ENCODE measurements around the gene POLR1F. TPM values are rescaled to one million over a fixed set of nuclear protein-coding genes. Genes with fewer than 3 reads are reported as not detected.

The POLR1F gene
- total RNA-seq, 1 experiment from 2014 or later: 22.3 TPM

DNA sequence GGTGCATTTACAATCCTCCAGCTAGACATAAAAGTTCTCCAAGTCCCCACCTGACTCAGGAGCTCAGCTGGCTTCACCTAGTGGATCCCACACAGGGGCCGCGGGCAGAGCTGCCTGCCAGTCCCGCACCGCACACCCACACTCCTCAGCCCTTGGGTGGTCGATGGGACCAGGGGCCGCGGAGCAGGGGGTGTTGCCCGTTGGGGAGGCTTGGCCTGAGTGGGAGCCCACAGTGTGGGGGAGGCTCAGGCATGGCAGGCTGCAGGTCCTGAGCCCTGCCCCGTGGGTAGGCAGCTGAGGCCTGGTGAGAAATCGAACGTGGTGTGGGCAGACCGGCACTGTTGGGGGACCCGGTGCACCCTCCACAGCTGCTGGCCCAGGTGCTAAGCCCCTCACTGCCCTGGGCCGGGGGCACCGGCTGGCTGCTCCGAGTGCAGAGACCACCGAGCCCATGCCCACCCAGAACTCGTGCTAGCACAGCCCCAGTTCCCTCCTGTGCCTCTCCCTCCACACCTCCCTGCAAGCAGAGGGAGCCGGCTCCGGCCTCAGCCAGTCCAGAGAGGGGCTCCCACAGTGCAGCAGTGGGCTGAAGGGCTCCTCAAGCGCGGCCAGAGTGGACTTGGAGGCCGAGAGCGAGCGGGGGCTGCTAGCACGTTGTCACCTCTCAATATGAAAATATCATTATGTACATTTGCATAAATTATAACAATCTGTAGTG, 16.6 kb downstream of the POLR1F start:
- ChIA-PET POLR2A (no interaction called here), CTCF (no interaction called here)
- Mint-ChIP-seq H3K36me3 (peaks cover 19% of the 10 kb centered on the region), H3K27ac (no peak overlapping the region), H3K4me3 (no peak overlapping the region), H3K4me1 (peaks cover 13% of the 10 kb centered on the region), H3K9me3 (peaks cover 28% of the 10 kb centered on the region), H3K27me3 (ENCODE audit: low read depth) (no peaks in the 10 kb centered on the region; the same call in 1 of the 2 replicates)
- DNase-seq (ENCODE audit: low spot score) (no peak), ATAC-seq (no peak)
- no peak for TF ChIP-seq RORB (CRISPR knock-in tag; IDR thresholded peaks at IDR 0.05)
- TF ChIP-seq AR (CRISPR knock-in tag; IDR thresholded peaks at IDR 0.05): no peak
- TF ChIP-seq GTF2I (CRISPR knock-in tag; conservative IDR thresholded peaks at IDR 0.05): no peak
- TF ChIP-seq, protein P1, sequence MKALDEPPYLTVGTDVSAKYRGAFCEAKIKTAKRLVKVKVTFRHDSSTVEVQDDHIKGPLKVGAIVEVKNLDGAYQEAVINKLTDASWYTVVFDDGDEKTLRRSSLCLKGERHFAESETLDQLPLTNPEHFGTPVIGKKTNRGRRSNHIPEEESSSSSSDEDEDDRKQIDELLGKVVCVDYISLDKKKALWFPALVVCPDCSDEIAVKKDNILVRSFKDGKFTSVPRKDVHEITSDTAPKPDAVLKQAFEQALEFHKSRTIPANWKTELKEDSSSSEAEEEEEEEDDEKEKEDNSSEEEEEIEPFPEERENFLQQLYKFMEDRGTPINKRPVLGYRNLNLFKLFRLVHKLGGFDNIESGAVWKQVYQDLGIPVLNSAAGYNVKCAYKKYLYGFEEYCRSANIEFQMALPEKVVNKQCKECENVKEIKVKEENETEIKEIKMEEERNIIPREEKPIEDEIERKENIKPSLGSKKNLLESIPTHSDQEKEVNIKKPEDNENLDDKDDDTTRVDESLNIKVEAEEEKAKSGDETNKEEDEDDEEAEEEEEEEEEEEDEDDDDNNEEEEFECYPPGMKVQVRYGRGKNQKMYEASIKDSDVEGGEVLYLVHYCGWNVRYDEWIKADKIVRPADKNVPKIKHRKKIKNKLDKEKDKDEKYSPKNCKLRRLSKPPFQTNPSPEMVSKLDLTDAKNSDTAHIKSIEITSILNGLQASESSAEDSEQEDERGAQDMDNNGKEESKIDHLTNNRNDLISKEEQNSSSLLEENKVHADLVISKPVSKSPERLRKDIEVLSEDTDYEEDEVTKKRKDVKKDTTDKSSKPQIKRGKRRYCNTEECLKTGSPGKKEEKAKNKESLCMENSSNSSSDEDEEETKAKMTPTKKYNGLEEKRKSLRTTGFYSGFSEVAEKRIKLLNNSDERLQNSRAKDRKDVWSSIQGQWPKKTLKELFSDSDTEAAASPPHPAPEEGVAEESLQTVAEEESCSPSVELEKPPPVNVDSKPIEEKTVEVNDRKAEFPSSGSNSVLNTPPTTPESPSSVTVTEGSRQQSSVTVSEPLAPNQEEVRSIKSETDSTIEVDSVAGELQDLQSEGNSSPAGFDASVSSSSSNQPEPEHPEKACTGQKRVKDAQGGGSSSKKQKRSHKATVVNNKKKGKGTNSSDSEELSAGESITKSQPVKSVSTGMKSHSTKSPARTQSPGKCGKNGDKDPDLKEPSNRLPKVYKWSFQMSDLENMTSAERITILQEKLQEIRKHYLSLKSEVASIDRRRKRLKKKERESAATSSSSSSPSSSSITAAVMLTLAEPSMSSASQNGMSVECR (CRISPR knock-in tag; IDR thresholded peaks at IDR 0.05; ENCODE audit: borderline replicate concordance): no peak
- TF ChIP-seq STAT6 (CRISPR knock-in tag; conservative IDR thresholded peaks at IDR 0.05; ENCODE audit: low read depth): no peak
- TF ChIP-seq, protein P2, sequence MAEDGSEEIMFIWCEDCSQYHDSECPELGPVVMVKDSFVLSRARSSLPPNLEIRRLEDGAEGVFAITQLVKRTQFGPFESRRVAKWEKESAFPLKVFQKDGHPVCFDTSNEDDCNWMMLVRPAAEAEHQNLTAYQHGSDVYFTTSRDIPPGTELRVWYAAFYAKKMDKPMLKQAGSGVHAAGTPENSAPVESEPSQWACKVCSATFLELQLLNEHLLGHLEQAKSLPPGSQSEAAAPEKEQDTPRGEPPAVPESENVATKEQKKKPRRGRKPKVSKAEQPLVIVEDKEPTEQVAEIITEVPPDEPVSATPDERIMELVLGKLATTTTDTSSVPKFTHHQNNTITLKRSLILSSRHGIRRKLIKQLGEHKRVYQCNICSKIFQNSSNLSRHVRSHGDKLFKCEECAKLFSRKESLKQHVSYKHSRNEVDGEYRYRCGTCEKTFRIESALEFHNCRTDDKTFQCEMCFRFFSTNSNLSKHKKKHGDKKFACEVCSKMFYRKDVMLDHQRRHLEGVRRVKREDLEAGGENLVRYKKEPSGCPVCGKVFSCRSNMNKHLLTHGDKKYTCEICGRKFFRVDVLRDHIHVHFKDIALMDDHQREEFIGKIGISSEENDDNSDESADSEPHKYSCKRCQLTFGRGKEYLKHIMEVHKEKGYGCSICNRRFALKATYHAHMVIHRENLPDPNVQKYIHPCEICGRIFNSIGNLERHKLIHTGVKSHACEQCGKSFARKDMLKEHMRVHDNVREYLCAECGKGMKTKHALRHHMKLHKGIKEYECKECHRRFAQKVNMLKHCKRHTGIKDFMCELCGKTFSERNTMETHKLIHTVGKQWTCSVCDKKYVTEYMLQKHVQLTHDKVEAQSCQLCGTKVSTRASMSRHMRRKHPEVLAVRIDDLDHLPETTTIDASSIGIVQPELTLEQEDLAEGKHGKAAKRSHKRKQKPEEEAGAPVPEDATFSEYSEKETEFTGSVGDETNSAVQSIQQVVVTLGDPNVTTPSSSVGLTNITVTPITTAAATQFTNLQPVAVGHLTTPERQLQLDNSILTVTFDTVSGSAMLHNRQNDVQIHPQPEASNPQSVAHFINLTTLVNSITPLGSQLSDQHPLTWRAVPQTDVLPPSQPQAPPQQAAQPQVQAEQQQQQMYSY (CRISPR knock-in tag; IDR thresholded peaks at IDR 0.05): no peak
- no peak for TF ChIP-seq MYBL2 (CRISPR knock-in tag; IDR thresholded peaks at IDR 0.05)
- no peak for TF ChIP-seq ZNF423 (CRISPR knock-in tag; IDR thresholded peaks at IDR 0.05)
- TF ChIP-seq NR2C2 (CRISPR knock-in tag; IDR thresholded peaks at IDR 0.05): no peak
- no peak for TF ChIP-seq MAX (CRISPR knock-in tag; IDR thresholded peaks at IDR 0.05)
- TF ChIP-seq FOXP1 (CRISPR knock-in tag; IDR thresholded peaks at IDR 0.05; ENCODE audit: borderline replicate concordance): no peak
- TF ChIP-seq ZNF263 (CRISPR knock-in tag; IDR thresholded peaks at IDR 0.05; ENCODE audit: low read depth): no peak
- TF ChIP-seq HMGA2 (CRISPR knock-in tag; IDR thresholded peaks at IDR 0.05): no peak
- no peak for TF ChIP-seq NR1H2 (CRISPR knock-in tag; IDR thresholded peaks at IDR 0.05)
- no peak for TF ChIP-seq ZNF232 (CRISPR knock-in tag; IDR thresholded peaks at IDR 0.05)
- no peak for TF ChIP-seq NFYB (CRISPR knock-in tag; conservative IDR thresholded peaks at IDR 0.05; ENCODE audit: low read depth)
- no peak for TF ChIP-seq FOXP4 (CRISPR knock-in tag; IDR thresholded peaks at IDR 0.05)

Measured in WTC11 (cell line).